Activated naive CD4-positive, alpha-beta T cell treated with anti-CD3 and anti-CD28 coated beads, Interleukin-2, amount 50 U/mL, for 24 hours (primary cell): ENCODE results near the gene ZHX3.

Source experiments
- H3K27ac Mint-ChIP-seq: one replicate; pipeline ENCODE4 v1.8.0; 2021; ENCODE audit warnings: mild to moderate bottlenecking, mixed read lengths
- H3K27me3 Mint-ChIP-seq: one replicate; pipeline ENCODE4 v1.8.0; 2021; ENCODE audit warnings: mixed read lengths
- H3K36me3 Mint-ChIP-seq: one replicate; pipeline ENCODE4 v1.8.0; 2021; ENCODE audit warnings: mixed read lengths
- H3K4me1 Mint-ChIP-seq: one replicate; pipeline ENCODE4 v1.8.0; 2021; ENCODE audit warnings: mixed read lengths
- H3K4me3 Mint-ChIP-seq: one replicate; pipeline ENCODE4 v1.8.0; 2021; ENCODE audit warnings: mild to moderate bottlenecking, mixed read lengths
- H3K9me3 Mint-ChIP-seq: one replicate; pipeline ENCODE4 v1.8.0; 2021; ENCODE audit warnings: mixed read lengths

The ZHX3 gene, protein sequence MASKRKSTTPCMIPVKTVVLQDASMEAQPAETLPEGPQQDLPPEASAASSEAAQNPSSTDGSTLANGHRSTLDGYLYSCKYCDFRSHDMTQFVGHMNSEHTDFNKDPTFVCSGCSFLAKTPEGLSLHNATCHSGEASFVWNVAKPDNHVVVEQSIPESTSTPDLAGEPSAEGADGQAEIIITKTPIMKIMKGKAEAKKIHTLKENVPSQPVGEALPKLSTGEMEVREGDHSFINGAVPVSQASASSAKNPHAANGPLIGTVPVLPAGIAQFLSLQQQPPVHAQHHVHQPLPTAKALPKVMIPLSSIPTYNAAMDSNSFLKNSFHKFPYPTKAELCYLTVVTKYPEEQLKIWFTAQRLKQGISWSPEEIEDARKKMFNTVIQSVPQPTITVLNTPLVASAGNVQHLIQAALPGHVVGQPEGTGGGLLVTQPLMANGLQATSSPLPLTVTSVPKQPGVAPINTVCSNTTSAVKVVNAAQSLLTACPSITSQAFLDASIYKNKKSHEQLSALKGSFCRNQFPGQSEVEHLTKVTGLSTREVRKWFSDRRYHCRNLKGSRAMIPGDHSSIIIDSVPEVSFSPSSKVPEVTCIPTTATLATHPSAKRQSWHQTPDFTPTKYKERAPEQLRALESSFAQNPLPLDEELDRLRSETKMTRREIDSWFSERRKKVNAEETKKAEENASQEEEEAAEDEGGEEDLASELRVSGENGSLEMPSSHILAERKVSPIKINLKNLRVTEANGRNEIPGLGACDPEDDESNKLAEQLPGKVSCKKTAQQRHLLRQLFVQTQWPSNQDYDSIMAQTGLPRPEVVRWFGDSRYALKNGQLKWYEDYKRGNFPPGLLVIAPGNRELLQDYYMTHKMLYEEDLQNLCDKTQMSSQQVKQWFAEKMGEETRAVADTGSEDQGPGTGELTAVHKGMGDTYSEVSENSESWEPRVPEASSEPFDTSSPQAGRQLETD

DNA sequence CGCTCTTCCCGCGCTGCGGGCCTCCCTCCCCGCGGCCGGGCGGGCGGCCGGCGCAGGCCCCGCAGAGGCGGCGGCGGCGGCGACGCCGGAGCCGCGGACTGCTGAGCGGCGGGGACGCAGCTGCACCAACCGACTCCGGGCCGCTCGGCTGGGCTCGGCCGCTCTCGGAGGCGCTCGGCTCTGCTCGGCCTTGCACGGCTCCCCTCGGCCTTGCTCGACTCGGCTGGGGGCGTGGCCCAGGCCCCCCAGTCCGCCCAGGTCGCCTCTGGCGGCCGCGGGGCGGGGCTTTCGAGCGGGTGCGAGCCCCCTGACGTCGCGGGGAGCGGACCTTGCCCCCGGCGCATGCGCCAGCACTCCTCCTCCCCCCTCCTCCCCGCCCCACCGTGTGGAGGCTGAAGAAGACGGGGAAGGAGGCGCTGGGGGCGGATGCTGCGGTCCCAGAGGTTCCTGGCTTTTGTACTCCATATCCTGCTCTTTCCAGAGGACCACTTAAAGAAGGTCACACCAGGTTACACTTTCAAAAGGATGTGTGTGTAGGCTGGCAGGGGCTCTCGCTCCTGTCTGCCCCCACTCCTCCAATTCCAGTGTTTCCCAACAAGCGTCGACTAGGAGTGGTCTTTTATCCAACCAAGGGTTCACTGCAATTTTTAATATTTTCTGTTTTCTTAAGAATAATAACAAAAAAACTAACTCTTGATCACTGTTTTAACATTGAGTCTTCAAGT is at the start of gene ZHX3:
ZHX3 (minus strand) TSS at position 186 of the 725 bp plus-strand sequence. CDS start 112,815 bp downstream, outside the sequence.
- no peaks in the 10 kb centered on the region for H3K36me3 Mint-ChIP-seq
- no peaks in the 10 kb centered on the region for H3K9me3 Mint-ChIP-seq
- H3K4me1 Mint-ChIP-seq: peaks cover 23% of the 10 kb centered on the region

DNA sequence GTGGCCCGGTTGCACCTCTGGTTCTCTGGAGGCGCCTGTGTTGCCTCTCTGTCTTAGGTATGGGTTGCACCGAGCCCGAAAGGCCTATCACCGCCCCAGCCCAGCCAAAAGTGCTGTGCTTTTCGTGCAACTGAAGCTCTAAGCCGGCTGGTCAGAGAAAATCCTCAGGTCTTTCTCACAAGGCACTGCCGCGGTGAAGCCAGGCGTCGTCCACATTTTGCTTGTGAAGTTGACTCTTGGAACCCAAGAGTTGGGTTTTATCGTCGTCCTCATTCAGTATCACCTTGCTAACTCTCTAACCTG is 49.8 kb upstream of the ZHX3 start:
- Mint-ChIP-seq H3K36me3 (peaks cover 5% of the 10 kb centered on the region), H3K27me3 (peaks cover 22% of the 10 kb centered on the region), H3K27ac (no peak overlapping the region), H3K4me1 (peaks cover 8% of the 10 kb centered on the region), H3K4me3 (peak overlapping the region; percentile 73), H3K9me3 (no peaks in the 10 kb centered on the region)

More for the DNA sequence above, at the start of gene ZHX3:
- Mint-ChIP-seq H3K4me3 (peak within 1 kb of the TSS; percentile 84), H3K27me3 (no peaks in the 10 kb centered on the region), H3K27ac (peak within 1 kb of the TSS; percentile 63)

DNA sequence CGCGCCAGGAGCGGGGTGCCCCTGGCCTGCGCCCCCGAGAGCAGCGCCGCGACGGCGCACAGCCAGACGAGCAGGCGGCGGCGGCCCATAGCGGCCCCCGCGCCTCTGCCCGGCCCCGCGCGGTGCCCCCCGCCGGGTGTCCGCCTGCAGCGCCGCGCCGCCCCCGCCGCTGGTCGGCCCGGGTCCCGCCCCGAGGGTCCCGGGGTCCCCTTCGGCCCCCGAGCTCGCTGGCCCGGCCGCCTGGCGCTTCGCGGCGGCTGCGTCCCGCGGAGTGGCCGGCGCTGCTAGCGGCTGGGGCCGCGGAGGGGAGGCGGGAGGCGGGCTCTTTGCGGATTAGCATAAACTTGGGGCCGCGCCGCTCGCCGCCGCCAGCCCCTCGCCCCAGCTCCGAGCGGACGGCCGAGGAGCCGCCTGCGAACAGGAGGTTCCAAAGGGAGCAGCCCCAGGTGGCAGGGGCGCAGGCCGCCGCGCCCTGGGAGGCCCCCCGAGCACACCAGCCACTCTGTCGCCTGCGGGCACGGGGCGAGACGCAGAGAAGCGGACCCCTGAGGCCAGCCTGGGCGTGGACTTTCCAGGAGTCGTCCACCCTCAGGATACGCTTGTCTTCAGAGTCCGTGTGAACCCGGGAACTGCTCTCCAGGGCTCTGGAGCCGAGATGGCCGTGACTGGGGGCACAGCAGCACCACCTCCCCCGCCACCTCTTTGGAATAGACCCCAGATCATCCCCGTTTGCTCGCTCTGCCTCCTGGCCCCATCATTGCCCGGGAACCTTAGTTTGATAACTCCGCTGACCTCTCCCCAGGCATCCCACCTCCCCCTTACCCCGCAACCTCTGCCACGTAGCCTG is 49.2 kb upstream of the ZHX3 start, which contains the start of gene EMILIN3:
EMILIN3 (minus strand) TSS at position 273 of the 847 bp plus-strand sequence; CDS start at position 89, 184 bp downstream.
- Mint-ChIP-seq H3K9me3 (no peaks in the 10 kb centered on the region), H3K4me3 (peak within 1 kb of the TSS; percentile 73), H3K27ac (no peak within 1 kb of the TSS), H3K36me3 (peaks cover 5% of the 10 kb centered on the region), H3K4me1 (peaks cover 8% of the 10 kb centered on the region), H3K27me3 (peaks cover 22% of the 10 kb centered on the region)

DNA sequence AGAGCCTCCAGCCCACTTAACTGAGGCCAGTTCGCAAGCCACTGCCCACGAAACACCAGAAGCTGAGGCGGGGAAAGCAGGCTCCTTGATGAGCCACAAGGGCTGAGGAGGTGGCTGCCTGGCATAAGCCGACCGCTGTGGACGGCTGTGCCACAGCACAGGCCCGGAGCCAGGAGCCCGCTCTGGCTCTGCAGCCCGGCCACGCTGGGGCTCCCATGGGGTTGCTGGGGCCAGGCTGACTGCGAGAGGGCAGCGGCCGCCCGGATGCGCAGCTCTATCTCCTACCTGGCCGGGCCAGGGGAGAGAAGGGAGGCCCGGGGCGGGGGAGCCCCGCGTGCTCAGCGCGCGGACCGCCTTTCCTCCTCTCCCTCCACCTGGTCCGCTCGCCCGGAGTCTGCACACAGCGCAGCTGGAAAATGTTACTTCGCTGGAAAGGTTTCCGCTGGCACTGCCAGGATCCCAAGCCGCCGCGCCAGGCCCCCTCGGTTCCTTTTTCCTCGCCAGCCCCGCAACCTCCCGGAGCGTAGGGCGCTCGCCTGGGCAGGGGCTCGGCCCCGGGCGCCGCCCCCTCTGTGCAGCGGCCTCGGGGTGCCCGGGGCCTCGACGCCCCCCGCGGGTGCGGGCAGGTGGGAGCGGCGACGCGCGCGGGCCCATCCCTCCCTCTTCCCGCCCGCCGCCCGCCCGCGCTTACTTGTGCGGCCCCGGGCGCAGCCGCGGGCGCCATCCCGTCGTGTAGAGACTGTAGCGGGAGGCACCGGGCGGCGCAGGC is 48.4 kb upstream of the ZHX3 start:
- peaks cover 18% of the 10 kb centered on the region for H3K27me3 Mint-ChIP-seq
- peaks cover 8% of the 10 kb centered on the region for H3K4me1 Mint-ChIP-seq
- peak overlapping the region; percentile 3 for H3K4me3 Mint-ChIP-seq
- no peak overlapping the region for H3K27ac Mint-ChIP-seq
- H3K36me3 Mint-ChIP-seq: no peaks in the 10 kb centered on the region
- H3K9me3 Mint-ChIP-seq: no peaks in the 10 kb centered on the region

DNA sequence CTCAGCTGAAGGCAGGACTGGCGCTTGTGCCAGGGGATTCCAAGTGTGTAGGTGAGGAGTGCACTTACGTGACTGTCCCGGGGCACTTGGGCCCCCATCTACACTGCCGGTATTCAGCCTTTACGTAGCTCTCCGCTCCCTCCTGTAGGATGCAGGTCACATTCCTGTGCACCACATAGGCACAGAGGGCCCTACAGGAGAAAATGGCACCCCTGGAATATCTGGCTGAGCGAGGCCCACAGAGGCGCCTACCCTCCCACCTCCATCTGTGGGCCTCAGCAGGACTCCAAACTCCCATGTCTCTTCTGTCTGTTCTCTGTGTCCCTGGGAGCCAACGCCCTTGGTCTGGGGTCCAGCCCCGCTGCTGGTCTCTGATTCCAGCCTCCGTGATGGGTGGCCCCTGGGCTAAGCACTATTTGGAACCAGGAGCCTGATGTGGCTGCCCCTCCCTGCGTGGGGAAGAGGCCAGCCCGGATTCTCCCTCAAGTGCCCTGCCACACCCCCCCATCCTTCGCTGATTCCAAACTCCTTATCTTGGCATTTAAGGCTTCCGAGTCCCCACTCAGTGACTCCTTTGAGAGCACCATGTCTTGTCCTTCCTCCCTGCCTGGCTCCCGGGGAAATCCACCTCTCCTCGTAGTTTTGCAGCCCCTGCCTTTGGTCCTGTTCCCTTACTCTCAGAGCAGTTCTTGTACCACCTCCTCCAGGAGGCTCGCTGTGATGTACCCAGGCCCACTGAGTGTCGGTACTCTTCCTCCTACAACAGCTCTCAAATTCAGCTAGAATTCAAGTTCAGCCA is 47.6 kb upstream of the ZHX3 start:
- Mint-ChIP-seq H3K27me3 (peaks cover 18% of the 10 kb centered on the region), H3K27ac (no peak overlapping the region), H3K4me3 (peak overlapping the region; percentile 3), H3K9me3 (no peaks in the 10 kb centered on the region), H3K4me1 (peaks cover 8% of the 10 kb centered on the region), H3K36me3 (no peaks in the 10 kb centered on the region)

DNA sequence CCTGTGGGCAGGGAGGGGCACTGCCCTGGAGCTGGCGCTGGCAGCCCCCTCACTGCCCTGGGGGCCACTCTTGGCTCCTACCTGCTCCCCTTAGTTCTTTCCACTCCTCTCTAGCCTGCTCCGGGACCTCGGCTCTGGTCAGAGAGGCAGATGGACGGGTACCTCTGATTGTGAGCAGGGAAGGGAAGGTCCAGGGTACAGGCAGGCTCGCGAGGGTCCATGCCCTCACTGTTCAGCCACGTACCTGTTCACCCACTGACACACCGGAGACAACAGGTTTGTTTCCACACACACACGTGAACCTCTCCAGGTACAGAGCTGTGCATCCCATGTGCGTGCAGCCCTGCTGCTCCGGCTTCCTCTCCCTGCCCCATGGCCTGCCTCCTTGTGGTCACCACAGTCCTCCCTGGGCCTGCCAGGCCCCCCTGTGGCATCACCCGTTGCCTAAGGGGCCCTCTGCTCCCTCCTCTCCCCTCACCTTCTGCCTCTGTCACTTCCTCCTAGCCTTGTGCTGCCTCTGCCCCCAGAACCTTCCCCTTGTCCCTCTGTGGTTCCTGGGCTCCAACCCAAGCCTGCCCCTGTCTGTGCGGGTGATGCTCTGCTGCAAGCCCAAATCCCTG is 46.8 kb upstream of the ZHX3 start:
- Mint-ChIP-seq H3K27ac (no peak overlapping the region), H3K4me3 (no peak overlapping the region), H3K9me3 (no peaks in the 10 kb centered on the region), H3K4me1 (peaks cover 8% of the 10 kb centered on the region), H3K36me3 (no peaks in the 10 kb centered on the region), H3K27me3 (peaks cover 16% of the 10 kb centered on the region)

DNA sequence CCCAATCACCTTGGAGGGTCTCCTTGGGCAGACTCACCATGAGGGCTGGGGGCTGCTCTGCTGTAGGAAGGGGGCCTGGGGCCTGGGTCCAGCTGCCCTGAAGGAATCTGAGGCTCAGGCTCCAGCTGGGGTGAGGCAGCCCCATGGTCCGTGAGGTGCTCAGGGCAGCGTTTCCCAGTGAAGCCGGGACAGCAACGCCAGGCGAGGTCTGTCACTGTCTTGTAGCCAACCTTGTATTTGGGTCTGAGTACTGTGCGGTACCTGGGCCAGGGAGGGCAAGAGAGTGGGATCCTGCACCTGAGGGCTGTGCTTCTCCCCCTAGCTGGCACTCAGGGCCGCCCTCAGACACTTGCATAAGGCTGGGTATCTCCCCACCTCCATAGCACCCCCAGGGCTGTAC is 46.1 kb upstream of the ZHX3 start:
- Mint-ChIP-seq H3K4me3 (no peak overlapping the region), H3K27me3 (peaks cover 14% of the 10 kb centered on the region), H3K27ac (no peak overlapping the region), H3K4me1 (peaks cover 8% of the 10 kb centered on the region), H3K9me3 (no peaks in the 10 kb centered on the region), H3K36me3 (no peaks in the 10 kb centered on the region)

DNA sequence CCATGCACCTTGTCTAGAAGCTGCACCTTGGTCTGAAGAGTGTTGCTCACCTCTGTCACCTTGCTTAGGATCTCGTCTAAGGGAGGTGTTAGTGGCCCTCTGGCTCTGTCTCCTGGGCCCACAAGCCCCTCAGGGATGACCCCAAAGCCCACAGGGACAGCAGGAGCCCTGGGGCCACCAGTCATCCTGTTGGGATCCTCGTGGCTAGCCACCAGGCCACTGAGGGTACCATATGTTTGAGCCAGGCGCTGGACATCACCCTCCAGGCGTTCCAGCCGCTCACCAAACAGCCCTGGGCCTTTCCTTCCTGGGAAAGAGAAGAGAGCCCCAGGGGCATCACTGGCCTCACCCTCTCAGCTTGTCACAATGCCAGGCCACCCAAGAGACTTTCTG is 45.2 kb upstream of the ZHX3 start:
- Mint-ChIP-seq H3K9me3 (no peaks in the 10 kb centered on the region), H3K4me1 (peaks cover 8% of the 10 kb centered on the region), H3K27ac (no peak overlapping the region), H3K36me3 (no peaks in the 10 kb centered on the region), H3K27me3 (peaks cover 12% of the 10 kb centered on the region), H3K4me3 (no peak overlapping the region)

DNA sequence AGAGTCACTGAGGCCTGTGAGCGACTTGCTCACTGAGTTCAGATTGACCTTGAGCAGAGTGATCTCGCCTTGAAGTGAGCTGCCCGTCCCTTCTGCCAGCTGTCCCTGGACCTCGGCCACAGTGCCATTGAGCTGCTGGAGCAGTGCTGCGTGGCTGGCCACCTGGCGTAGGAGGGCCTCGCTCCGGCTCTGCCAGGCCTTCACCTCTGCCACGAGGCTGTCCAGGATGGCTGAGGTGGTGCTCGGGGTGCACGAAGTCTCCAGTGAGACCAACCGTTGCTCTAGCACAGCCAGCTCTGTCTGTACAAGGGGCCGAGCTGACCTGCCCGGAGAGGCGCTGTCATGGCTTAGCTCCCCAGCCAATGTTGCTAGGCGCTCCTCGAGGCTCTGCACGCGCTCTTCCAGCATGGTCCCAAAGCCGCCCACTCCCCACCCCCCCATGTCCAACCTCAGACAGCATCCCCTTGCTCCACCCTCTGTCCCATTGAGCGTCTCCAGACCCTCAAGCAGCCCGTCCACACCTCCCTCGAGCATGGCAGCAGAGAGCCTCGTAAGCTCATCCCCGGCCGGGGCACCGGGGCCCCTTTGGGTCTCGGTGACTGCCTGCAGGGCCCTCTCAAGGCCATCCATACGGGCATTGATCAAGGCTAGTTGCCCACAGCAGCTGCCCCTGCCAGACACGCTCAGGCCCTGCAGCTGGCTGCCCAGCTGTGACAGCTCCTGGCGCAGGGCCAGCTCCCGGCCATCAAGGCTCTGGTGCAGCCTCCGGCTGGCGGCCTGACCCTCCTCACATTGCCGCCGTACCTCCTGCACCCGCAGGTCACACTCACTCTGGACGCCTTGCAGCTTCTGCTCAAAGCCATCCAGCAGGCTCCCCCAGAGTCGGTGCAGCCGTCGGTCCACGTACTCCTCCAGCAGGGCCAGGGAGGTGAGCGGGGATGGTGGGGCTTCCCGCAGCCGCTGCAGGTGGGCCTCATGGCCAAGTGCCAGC is 44.5 kb upstream of the ZHX3 start:
- H3K9me3 Mint-ChIP-seq: no peaks in the 10 kb centered on the region
- H3K27ac Mint-ChIP-seq: no peak overlapping the region
- peaks cover 6% of the 10 kb centered on the region for H3K27me3 Mint-ChIP-seq
- no peak overlapping the region for H3K4me3 Mint-ChIP-seq
- H3K36me3 Mint-ChIP-seq: no peaks in the 10 kb centered on the region
- peaks cover under 1% of the 10 kb centered on the region for H3K4me1 Mint-ChIP-seq

DNA sequence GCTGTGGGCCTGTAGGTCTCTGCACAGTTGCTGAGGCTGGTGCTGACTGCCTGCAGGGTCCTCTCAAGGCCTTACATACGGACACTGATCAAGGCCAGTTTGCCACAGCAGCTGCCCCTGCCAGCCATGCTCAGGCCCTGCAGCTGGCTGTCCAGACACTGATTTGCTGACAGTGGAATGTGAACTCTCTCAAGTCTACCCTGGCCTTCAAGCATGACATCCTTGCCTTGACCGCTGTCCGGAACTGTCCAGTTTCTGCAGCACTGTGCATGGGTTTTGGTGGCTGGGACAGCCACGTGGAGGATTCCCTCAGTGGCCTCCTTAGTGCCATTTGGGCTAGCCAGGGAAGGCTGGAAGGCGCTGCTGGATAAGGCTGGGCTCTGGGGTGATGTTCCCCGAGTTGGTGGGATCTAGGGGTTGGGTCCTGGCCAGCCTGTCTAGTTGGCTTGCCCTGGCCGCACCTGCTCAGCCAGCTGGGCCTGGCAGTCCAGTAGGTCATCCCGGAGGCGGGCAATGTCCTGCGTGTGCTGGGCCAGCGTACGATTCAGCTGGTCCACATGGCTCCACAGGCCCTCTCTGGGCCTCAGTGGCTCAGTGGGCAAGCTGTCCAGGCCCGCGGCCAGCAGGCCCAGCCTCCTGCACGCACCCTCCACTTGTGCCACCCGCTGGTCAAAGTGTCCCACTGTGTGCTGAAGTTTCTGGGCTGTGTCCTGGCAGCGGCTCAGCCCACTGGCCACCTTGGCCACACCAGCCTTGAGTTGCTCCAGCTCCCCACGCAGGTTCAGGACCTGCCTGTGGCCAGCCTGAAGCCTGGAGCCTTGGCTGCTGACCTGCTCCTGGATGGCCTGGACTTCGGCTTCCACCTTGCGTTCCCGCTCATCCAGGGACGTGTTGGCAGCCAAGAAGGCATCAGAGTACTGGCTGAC is 43.6 kb upstream of the ZHX3 start:
- Mint-ChIP-seq H3K4me3 (no peak overlapping the region), H3K4me1 (no peaks in the 10 kb centered on the region), H3K9me3 (no peaks in the 10 kb centered on the region), H3K36me3 (no peaks in the 10 kb centered on the region), H3K27ac (no peak overlapping the region), H3K27me3 (peaks cover 6% of the 10 kb centered on the region)

DNA sequence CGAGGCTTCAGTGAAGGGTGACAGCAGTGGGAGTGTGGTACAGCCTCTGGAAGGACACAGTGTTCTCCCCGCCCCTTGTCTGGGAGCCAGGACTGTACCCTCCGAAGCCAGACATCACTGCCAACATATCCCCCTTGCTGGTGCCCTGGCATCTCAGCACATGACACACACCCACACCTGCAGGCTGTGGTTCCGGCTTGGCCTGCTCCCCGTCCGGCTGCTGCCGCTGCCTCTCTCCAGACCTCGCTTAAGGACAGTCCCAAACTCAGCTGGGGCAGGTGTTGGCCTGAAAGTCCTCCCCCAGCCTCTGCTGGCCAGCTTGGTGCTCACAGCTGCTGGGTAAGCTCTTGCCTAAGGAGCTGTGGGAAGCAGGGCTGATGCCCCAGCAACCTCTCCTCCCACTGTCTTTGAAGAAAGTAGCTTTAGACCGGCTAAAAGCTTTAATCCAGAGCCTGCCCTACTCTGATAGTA is 42.0 kb upstream of the ZHX3 start:
- H3K36me3 Mint-ChIP-seq: no peaks in the 10 kb centered on the region
- no peaks in the 10 kb centered on the region for H3K4me1 Mint-ChIP-seq
- H3K27me3 Mint-ChIP-seq: no peaks in the 10 kb centered on the region
- no peak overlapping the region for H3K27ac Mint-ChIP-seq
- no peaks in the 10 kb centered on the region for H3K9me3 Mint-ChIP-seq
- no peak overlapping the region for H3K4me3 Mint-ChIP-seq
